H1 (cell line): ENCODE results near the gene FGD5. TPM values are rescaled to one million over a fixed set of nuclear protein-coding genes. Genes with fewer than 3 reads are reported as not detected.

Experiments
- CTCF ChIA-PET: fragments of 300-600 bp; sonication (Branson Sonifier 250); formaldehyde crosslinking; loops from one replicate; lab custom pipeline; 2021; ENCODE audit not compliant: partially characterized antibody; lab: Charles Lee
- POLR2A ChIA-PET: fragments of 300-600 bp; sonication (Branson Sonifier 250); formaldehyde crosslinking; loops from one replicate; lab custom pipeline; 2021; ENCODE audit warnings: inconsistent platforms; ENCODE audit not compliant: partially characterized antibody; lab: Charles Lee
- DNase-seq, 2 experiments: peaks; one replicate each; pipeline versions ENCODE4 v3.0.0 to v3.0.0-alpha.2; 2010 to 2022; ENCODE audit warnings: low spot score in 2 of 2, low read depth in 1 of 2, mixed read lengths in 1 of 2
- FAIRE-seq: peaks from 2 replicates; lab custom pipeline; 2011; peaks lifted over from hg19 to GRCh38; lab: Jason Lieb, UNC
- H2AFZ ChIP-seq: 2 replicates; pipeline ENCODE4 v1.8.1; 2012; ENCODE audit warnings: low read length, inconsistent platforms
- H2AK5ac ChIP-seq: 2 replicates; pipeline ENCODE4 v1.6.1; 2013; ENCODE audit warnings: low read depth, low read length
- H2BK120ac ChIP-seq: replicated peaks from 2 replicates; pipeline ENCODE3; 2013; ENCODE audit warnings: low read depth, low read length, inconsistent platforms
- H2BK12ac ChIP-seq: 2 replicates; pipeline ENCODE4 v1.6.1; 2013; ENCODE audit warnings: low read depth, low read length
- H2BK15ac ChIP-seq: 2 replicates; pipeline ENCODE4 v1.6.1; 2013; ENCODE audit warnings: low read length
- H2BK20ac ChIP-seq: 2 replicates; pipeline ENCODE4 v1.6.1; 2013; ENCODE audit warnings: low read length
- H2BK5ac ChIP-seq: 2 replicates; pipeline ENCODE4 v1.6.1; 2013; ENCODE audit warnings: low read depth, low read length
- H3K14ac ChIP-seq: 2 replicates; pipeline ENCODE4 v1.6.1; 2013; ENCODE audit warnings: inconsistent platforms; ENCODE audit not compliant: insufficient read length
- H3K18ac ChIP-seq: 2 replicates; pipeline ENCODE4 v1.6.1; 2013; ENCODE audit warnings: low read length; ENCODE audit errors: extremely low read depth
- H3K23ac ChIP-seq: 2 replicates; pipeline ENCODE4 v1.6.1; 2013; ENCODE audit warnings: inconsistent platforms; ENCODE audit not compliant: insufficient read length
- H3K23me2 ChIP-seq: 2 replicates; pipeline ENCODE4 v1.6.1; 2013; ENCODE audit warnings: low read depth, low read length
- H3K27ac ChIP-seq: 2 replicates; pipeline ENCODE4 v1.6.1; 2011; ENCODE audit warnings: low read depth, low read length, inconsistent platforms
- H3K27me3 ChIP-seq, 4 experiments: replicated peaks in 1 of 4; 1 replicate in 1 of 4; 2 replicates in 3 of 4; pipeline versions ENCODE4 v1.6.1 to v1.8.1; 2011 to 2013; ENCODE audit warnings: low read length in 3 of 4, mild to moderate bottlenecking in 3 of 4, inconsistent platforms in 2 of 4, mixed read lengths in 2 of 4, moderate library complexity in 1 of 4; ENCODE audit not compliant: control insufficient read depth in 3 of 4, insufficient read depth in 3 of 4; ENCODE audit errors: extremely low read depth in 1 of 4
- H3K36me3 ChIP-seq, 4 experiments: 2 replicates each; pipeline versions ENCODE4 v1.6.1 to v1.8.1; 2011 to 2013; ENCODE audit warnings: mild to moderate bottlenecking in 4 of 4, low read length in 3 of 4, moderate library complexity in 2 of 4, control low read depth in 1 of 4, inconsistent platforms in 1 of 4; ENCODE audit not compliant: insufficient read depth in 4 of 4, control insufficient read depth in 2 of 4
- H3K4ac ChIP-seq: replicated peaks from 2 replicates; pipeline ENCODE3; 2013; ENCODE audit warnings: low read length, low read depth, mixed read lengths, inconsistent platforms; ENCODE audit not compliant: insufficient read length
- H3K4me1 ChIP-seq, 4 experiments: replicated peaks in 1 of 4; 1 replicate in 1 of 4; 2 replicates in 3 of 4; pipeline versions ENCODE4 v1.6.1 to v1.8.1; 2011 to 2013; ENCODE audit warnings: low read length in 3 of 4, inconsistent platforms in 2 of 4, mixed read lengths in 1 of 4; ENCODE audit not compliant: insufficient read depth in 4 of 4, control insufficient read depth in 3 of 4
- H3K4me2 ChIP-seq, 2 experiments: 2 replicates each; pipeline versions ENCODE4 v1.6.1 to v1.8.1; 2011 to 2013; ENCODE audit warnings: low read depth in 2 of 2, low read length in 2 of 2, control low read depth in 1 of 2, inconsistent platforms in 1 of 2, mild to moderate bottlenecking in 1 of 2; ENCODE audit not compliant: insufficient read depth in 1 of 2
- H3K4me3 ChIP-seq, 4 experiments: fragments of 200-600, 300-600 bp in 1 of 4; sonication (generic), shearing (Covaris generic), sonication (Bioruptor Twin) in 1 of 4; 2 replicates each; pipeline versions ENCODE4 v1.5.1 to v1.8.1; 2011 to 2016; ENCODE audit warnings: low read length in 4 of 4, low read depth in 3 of 4, control low read depth in 2 of 4, inconsistent platforms in 2 of 4, mild to moderate bottlenecking in 2 of 4, mixed read lengths in 1 of 4, moderate library complexity in 1 of 4; ENCODE audit not compliant: insufficient read depth in 2 of 4; ENCODE audit errors: extremely low read depth in 1 of 4
- H3K56ac ChIP-seq: replicated peaks from 2 replicates; pipeline ENCODE3; 2013; ENCODE audit warnings: low read depth, mild to moderate bottlenecking, mixed read lengths, low read length, inconsistent platforms; ENCODE audit not compliant: insufficient read length
- H3K79me1 ChIP-seq: 2 replicates; pipeline ENCODE4 v1.6.1; 2013; ENCODE audit warnings: low read depth, low read length, control low read depth
- H3K79me2 ChIP-seq, 2 experiments: 2 replicates each; pipeline versions ENCODE4 v1.6.1 to v1.8.1; 2012 to 2013; ENCODE audit warnings: low read length in 2 of 2, mild to moderate bottlenecking in 2 of 2, inconsistent platforms in 1 of 2; ENCODE audit not compliant: insufficient read depth in 2 of 2, control insufficient read depth in 1 of 2
- H3K9ac ChIP-seq, 4 experiments: replicated peaks in 1 of 4; 1 replicate in 1 of 4; 2 replicates in 3 of 4; pipeline versions ENCODE4 v1.6.1 to v1.8.1; 2011 to 2013; ENCODE audit warnings: low read depth in 3 of 4, low read length in 3 of 4, control low read depth in 2 of 4, mild to moderate bottlenecking in 2 of 4, moderate library complexity in 2 of 4, inconsistent platforms in 1 of 4; ENCODE audit errors: extremely low read depth in 1 of 4
- H3K9me3 ChIP-seq, 2 experiments: 2 replicates each; pipeline versions ENCODE4 v1.6.1 to v1.8.1; 2012 to 2013; ENCODE audit warnings: mild to moderate bottlenecking in 2 of 2, moderate library complexity in 2 of 2, control low read depth in 1 of 2, inconsistent platforms in 1 of 2, low read depth in 1 of 2, low read length in 1 of 2, mixed read lengths in 1 of 2; ENCODE audit not compliant: insufficient read depth in 2 of 2
- H4K20me1 ChIP-seq, 2 experiments: replicated peaks in 1 of 2; 2 replicates each; pipeline versions ENCODE3 to v1.8.1; 2011 to 2013; ENCODE audit warnings: inconsistent platforms in 2 of 2, low read length in 2 of 2, mild to moderate bottlenecking in 1 of 2; ENCODE audit not compliant: insufficient read depth in 2 of 2, control insufficient read depth in 1 of 2
- H4K5ac ChIP-seq: 2 replicates; pipeline ENCODE4 v1.6.1; 2013; ENCODE audit warnings: low read length, low read depth, mixed read lengths, inconsistent platforms; ENCODE audit not compliant: insufficient read length
- H4K8ac ChIP-seq: 2 replicates; pipeline ENCODE4 v1.8.0; 2013; ENCODE audit warnings: mild to moderate bottlenecking, moderate library complexity, low read length, inconsistent platforms; ENCODE audit not compliant: insufficient read depth; ENCODE audit errors: extremely low read depth
- H4K91ac ChIP-seq: replicated peaks from 2 replicates; pipeline ENCODE3; 2013; ENCODE audit warnings: low read length, mixed read lengths, inconsistent platforms; ENCODE audit not compliant: insufficient read length
- CTBP2 ChIP-seq: IDR thresholded peaks from 2 replicates; pipeline ENCODE4 v1.7.0; 2011; ENCODE audit warnings: borderline replicate concordance, mild to moderate bottlenecking, moderate library complexity, mixed read lengths, low read length; ENCODE audit not compliant: insufficient read depth, insufficient read length
- RAD21 ChIP-seq, 2 experiments: IDR thresholded peaks in 1 of 2; conservative IDR thresholded peaks in 1 of 2; 2 replicates each; pipeline ENCODE4 v1.6.1; 2011; ENCODE audit warnings: low read depth in 2 of 2, low read length in 2 of 2, improper control_type of control experiment in 1 of 2, inconsistent platforms in 1 of 2, mild to moderate bottlenecking in 1 of 2, moderate library complexity in 1 of 2
- TCF12 ChIP-seq: IDR thresholded peaks from 2 replicates; pipeline ENCODE4 v1.6.1; 2011; ENCODE audit warnings: low read depth, mild to moderate bottlenecking, low read length
- WGBS, 2 experiments: shearing (Covaris generic) in 1 of 2; methylation state at CpG; one replicate each; pipeline versions ENCODE4 v1.1.6 to v1.1.7; 2013 to 2015; ENCODE audit warnings: low lambda C conversion rate in 2 of 2, mixed read lengths in 2 of 2, inconsistent platforms in 1 of 2, low coverage in 1 of 2, missing lambda C conversion rate in 1 of 2; ENCODE audit not compliant: insufficient replicate concordance in 2 of 2, insufficient coverage in 1 of 2, insufficient read length in 1 of 2; ENCODE audit errors: extremely low coverage in 1 of 2, missing lambda C conversion rate in 1 of 2; 5-methylcytosine and 5-hydroxymethylcytosine counted together
- polyA plus RNA-seq, 7 experiments: library from polyadenylated mRNA; depleted of rRNA in 3 of 7; stranded (reverse) in 5 of 7; unstranded in 2 of 7; fragments of >200 nt in 5 of 7; fragments of 200-250 nt in 2 of 7; gene quantifications; 1 replicate in 5 of 7; 2 replicates in 1 of 7; 4 replicates in 1 of 7; pipeline versions ENCODE4 v1.2.1 to v1.2.3, GENCODE V29; 2011 to 2013; ENCODE audit warnings: missing spikeins in 2 of 7, mixed read lengths in 2 of 7
- total RNA-seq: library from RNA; stranded (reverse); fragmentation: NEBNext Ultra II Directional; extraction: Animal tissue kit (Norgen Biotek cat#: 25700); gene quantifications from 2 replicates; pipeline ENCODE4 v1.2.1, GENCODE V29; 2021
- TF ChIP-seq, protein P1 (sequence below): IDR thresholded peaks from 2 replicates; pipeline ENCODE4 v1.6.1; 2012; ENCODE audit warnings: low read length, inconsistent platforms
- TF ChIP-seq, protein P2 (sequence below): IDR thresholded peaks from 2 replicates; pipeline ENCODE4 v1.6.1; 2012; ENCODE audit warnings: inconsistent platforms
- TF ChIP-seq, protein P3 (sequence below), 3 experiments: IDR thresholded peaks; 1 replicate in 2 of 3; 2 replicates in 1 of 3; pipeline versions ENCODE4 v1.5.1 to v1.6.1; 2011; ENCODE audit warnings: low read length in 3 of 3, mild to moderate bottlenecking in 3 of 3, inconsistent platforms in 2 of 3, low read depth in 1 of 3, moderate library complexity in 1 of 3; ENCODE audit not compliant: insufficient read depth in 1 of 3; ENCODE audit errors: control extremely low read depth in 1 of 3

Gene FGD5
- total and polyA plus RNA-seq, 2 of the 8 experiments (the other 6 are each of a cell fraction or from before 2014, with no cell fraction given): 4.7 to 14.3 TPM

DNA sequence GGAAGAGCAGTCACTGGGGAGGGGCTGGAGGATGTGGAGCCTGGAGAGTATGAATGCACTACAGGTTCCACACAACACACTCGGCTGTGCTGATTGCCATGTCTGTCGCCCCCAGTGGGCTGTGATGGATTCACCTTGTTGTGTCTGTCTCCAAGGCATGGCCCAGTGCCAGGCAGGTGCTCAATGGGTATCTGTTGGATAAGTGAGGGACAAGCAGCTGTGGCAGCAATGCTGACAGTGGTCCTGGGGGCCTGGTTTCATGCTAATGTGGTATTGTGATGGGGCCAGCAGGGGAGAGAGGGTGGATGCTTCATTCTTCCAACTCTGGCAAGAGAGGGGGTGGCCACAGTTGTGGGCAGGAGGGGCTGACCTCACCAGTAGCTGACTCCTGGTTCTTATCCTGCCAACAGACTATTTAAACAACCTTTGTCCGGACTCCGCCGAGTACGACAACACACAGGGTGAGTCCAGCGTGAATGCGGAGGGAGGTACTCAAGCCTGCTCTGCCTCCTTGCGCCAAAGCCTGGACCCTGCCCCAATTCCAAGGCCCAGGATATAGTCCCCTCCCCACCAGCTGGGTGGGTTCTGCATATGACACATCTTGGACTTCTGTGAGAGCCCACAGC, 81.3 kb downstream of the FGD5 start:
- H2BK15ac ChIP-seq: no peak overlapping the region
- peak overlapping the region; percentile 64 for H3K4ac ChIP-seq
- no peak overlapping the region for H3K23ac ChIP-seq
- H4K20me1 ChIP-seq: no peaks in the 10 kb centered on the region
- peak overlapping the region; percentile 94 for H2BK20ac ChIP-seq
- H3K56ac ChIP-seq: no peak overlapping the region
- 71% methylated on average over 9 of the region's 9 CpGs; no CpG with 5 or more reads in 1 of the 2 experiments for WGBS, 2 experiments
- no peaks in the 10 kb centered on the region for H3K9me3 ChIP-seq
- no peak overlapping the region for H2AFZ ChIP-seq
- CTCF ChIA-PET: interaction anchor here (0.9 to 23.5 kb wide), 19 partner anchors 9 to 119 kb away, joined by 3 to 337 read pairs (median 6); no protein-coding TSS in a partner anchor
- no peaks in the 10 kb centered on the region for H3K36me3 ChIP-seq
- H3K14ac ChIP-seq: no peak overlapping the region
- peaks cover 3 to 26% (median 19%) of the 10 kb centered on the region in 4 experiments for H3K4me1 ChIP-seq
- H4K5ac ChIP-seq: no peak overlapping the region
- H3K4me2 ChIP-seq: peak overlapping the region; percentile 49 to 54
- H3K79me1 ChIP-seq: no peaks in the 10 kb centered on the region
- no peak overlapping the region for H3K27ac ChIP-seq
- 0 out of 2 replicates have a peak overlapping the region, but pooled peaks have one; percentile 57 for H2AK5ac ChIP-seq
- no peak overlapping the region for H3K9ac ChIP-seq
- no peaks in the 10 kb centered on the region for H3K79me2 ChIP-seq
- H3K23me2 ChIP-seq: no peaks in the 10 kb centered on the region
- H4K8ac ChIP-seq: no peak overlapping the region
- H2BK120ac ChIP-seq: no peak overlapping the region
- no peak overlapping the region for H3K4me3 ChIP-seq
- H2BK5ac ChIP-seq: peak overlapping the region; percentile 81; the same call in 1 of the 2 replicates
- H3K18ac ChIP-seq: peak overlapping the region; percentile 75; the same call in 1 of the 2 replicates
- H2BK12ac ChIP-seq: peak overlapping the region; percentile 19; the same call in 1 of the 2 replicates
- H3K27me3 ChIP-seq: no peaks in the 10 kb centered on the region
- POLR2A ChIA-PET: interaction anchor here (0.9 kb wide), 1 partner anchor 47 kb away, joined by 3 read pairs; no protein-coding TSS in a partner anchor
- FAIRE-seq: peak; percentile 13
- peak in 1 of 2 experiments; percentile 17 for DNase-seq
- peak overlapping the region; percentile 38 for H4K91ac ChIP-seq
- peak in 1 of 2 experiments; percentile 29; a peak in 3 of 4 replicates for TF ChIP-seq RAD21 (IDR thresholded peaks at IDR 0.05 in 1 of 2, conservative IDR thresholded peaks at IDR 0.05 in 1 of 2; ENCODE audit: low read depth in 2 of 2, low read length in 2 of 2)
- TF ChIP-seq TCF12: peak; percentile 76; the same call in 1 of the 2 replicates
- TF ChIP-seq, protein P1, sequence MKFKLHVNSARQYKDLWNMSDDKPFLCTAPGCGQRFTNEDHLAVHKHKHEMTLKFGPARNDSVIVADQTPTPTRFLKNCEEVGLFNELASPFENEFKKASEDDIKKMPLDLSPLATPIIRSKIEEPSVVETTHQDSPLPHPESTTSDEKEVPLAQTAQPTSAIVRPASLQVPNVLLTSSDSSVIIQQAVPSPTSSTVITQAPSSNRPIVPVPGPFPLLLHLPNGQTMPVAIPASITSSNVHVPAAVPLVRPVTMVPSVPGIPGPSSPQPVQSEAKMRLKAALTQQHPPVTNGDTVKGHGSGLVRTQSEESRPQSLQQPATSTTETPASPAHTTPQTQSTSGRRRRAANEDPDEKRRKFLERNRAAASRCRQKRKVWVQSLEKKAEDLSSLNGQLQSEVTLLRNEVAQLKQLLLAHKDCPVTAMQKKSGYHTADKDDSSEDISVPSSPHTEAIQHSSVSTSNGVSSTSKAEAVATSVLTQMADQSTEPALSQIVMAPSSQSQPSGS: no peak
- TF ChIP-seq, protein P2, sequence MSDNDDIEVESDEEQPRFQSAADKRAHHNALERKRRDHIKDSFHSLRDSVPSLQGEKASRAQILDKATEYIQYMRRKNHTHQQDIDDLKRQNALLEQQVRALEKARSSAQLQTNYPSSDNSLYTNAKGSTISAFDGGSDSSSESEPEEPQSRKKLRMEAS: peak; percentile 57
- TF ChIP-seq CTBP2: peak; percentile 92
- TF ChIP-seq, protein P3, sequence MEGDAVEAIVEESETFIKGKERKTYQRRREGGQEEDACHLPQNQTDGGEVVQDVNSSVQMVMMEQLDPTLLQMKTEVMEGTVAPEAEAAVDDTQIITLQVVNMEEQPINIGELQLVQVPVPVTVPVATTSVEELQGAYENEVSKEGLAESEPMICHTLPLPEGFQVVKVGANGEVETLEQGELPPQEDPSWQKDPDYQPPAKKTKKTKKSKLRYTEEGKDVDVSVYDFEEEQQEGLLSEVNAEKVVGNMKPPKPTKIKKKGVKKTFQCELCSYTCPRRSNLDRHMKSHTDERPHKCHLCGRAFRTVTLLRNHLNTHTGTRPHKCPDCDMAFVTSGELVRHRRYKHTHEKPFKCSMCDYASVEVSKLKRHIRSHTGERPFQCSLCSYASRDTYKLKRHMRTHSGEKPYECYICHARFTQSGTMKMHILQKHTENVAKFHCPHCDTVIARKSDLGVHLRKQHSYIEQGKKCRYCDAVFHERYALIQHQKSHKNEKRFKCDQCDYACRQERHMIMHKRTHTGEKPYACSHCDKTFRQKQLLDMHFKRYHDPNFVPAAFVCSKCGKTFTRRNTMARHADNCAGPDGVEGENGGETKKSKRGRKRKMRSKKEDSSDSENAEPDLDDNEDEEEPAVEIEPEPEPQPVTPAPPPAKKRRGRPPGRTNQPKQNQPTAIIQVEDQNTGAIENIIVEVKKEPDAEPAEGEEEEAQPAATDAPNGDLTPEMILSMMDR (IDR thresholded peaks at IDR 0.05; ENCODE audit: control extremely low read depth in 1 of 3, insufficient read depth in 1 of 3, low read depth in 1 of 3, low read length in 3 of 3): peak; percentile 19 to 51 (median 47); a peak in 3 of 4 replicates
